Stimulated activated memory B cell treated with anti-CD40 and anti-IgM and Interleukin-4, amounts not matched to agents 10 μg/mL and 1 μg/mL and 100 μg/mL, for 72 hours (primary cell): ENCODE measurements around the gene AMZ1.
A peak's percentile ranks its signal among the peaks of the same experiment; 100 is the strongest.

ENCODE experiments used
- ATAC-seq: fragments of 150-1000 bp; cut with Tn5 transposase; 2 replicates; pipeline ENCODE4 v1.10.0; 2021
- H3K27ac Mint-ChIP-seq: one replicate; pipeline ENCODE4 v1.8.0; 2022; ENCODE audit warnings: mild to moderate bottlenecking, mixed read lengths
- H3K27me3 Mint-ChIP-seq: one replicate; pipeline ENCODE4 v1.8.0; 2022; ENCODE audit warnings: mixed read lengths
- H3K36me3 Mint-ChIP-seq: one replicate; pipeline ENCODE4 v1.8.0; 2022; ENCODE audit warnings: mixed read lengths
- H3K4me1 Mint-ChIP-seq: one replicate; pipeline ENCODE4 v1.8.0; 2022; ENCODE audit warnings: mixed read lengths
- H3K4me3 Mint-ChIP-seq: one replicate; pipeline ENCODE4 v1.8.0; 2022; ENCODE audit warnings: mild to moderate bottlenecking, moderate library complexity, mixed read lengths
- H3K9me3 Mint-ChIP-seq: one replicate; pipeline ENCODE4 v1.8.0; 2022; ENCODE audit warnings: mixed read lengths

AMZ1 gene

GRCh38 chr7:2702594-2702957 lies 14.6 kb downstream of the AMZ1 start:
- peaks cover 29% of the 10 kb centered on the region for H3K4me1 Mint-ChIP-seq
- H3K4me3 Mint-ChIP-seq: no peak overlapping the region
- H3K27ac Mint-ChIP-seq: no peak overlapping the region
- ATAC-seq: no peak
- peaks cover 17% of the 10 kb centered on the region for H3K27me3 Mint-ChIP-seq
- no peaks in the 10 kb centered on the region for H3K36me3 Mint-ChIP-seq
- H3K9me3 Mint-ChIP-seq: no peaks in the 10 kb centered on the region

DNA sequence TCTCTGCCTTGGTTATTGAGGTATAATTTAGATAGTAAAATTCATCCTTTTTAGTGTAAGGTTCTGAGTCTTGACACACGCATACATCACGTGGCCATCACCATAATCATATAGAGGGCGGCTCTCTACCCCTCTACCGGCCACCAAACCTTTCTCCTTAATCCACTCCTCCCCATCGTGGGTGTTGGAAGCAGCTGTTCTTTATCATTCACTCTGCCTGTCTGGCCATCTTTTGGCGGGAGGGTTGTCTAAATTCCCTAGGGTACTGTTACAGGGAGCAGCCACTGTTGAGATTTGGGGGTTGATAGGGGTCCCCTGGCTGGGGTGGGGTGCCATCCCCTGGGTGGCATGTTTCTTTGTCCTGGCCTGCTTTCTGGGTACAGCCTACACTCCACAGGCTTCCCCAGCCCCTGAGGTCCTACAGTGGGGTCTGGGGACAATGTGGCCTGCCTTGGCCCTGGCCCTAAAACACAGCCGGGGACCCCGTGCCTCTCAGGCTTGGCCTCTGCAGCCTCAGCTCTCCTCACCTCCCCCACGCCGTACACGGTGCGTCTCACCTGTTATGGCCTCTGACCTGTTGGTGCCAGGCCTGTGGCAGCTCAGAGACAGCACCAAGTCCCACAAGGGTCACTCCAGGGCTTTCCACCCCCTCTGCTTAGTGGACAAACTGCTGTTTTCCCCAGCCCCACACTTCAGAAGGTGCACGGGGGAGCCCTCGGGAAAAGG lies 17.5 kb downstream of the AMZ1 start:
- no peaks in the 10 kb centered on the region for H3K9me3 Mint-ChIP-seq
- peaks cover 5% of the 10 kb centered on the region for H3K27me3 Mint-ChIP-seq
- H3K27ac Mint-ChIP-seq: no peak overlapping the region

DNA sequence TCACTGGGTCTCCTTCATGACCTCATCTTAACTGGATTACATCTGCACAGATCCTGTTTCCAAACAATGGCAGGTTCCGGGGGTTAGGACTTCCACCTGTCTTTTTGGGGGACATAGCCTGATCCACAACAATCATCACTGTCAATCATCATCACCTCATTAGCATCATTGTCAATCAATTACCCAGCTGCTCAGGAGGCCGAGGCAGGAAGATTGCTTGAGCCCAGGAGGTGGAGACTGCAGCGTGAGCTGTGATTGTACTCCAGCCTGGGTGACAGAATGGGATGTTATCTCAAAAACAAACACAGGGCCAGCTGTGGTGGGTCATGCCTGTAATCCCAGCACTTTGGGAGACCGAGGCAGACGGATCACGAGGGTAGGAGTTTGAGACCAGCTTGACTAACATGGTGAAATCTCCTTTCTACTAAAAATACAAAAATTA lies 18.7 kb downstream of the AMZ1 start:
- H3K36me3 Mint-ChIP-seq: no peaks in the 10 kb centered on the region
- no peak overlapping the region for H3K27ac Mint-ChIP-seq
- H3K27me3 Mint-ChIP-seq: no peaks in the 10 kb centered on the region
- H3K4me3 Mint-ChIP-seq: no peak overlapping the region
- H3K9me3 Mint-ChIP-seq: no peaks in the 10 kb centered on the region
- peaks cover 32% of the 10 kb centered on the region for H3K4me1 Mint-ChIP-seq
- no peak for ATAC-seq

More for the DNA sequence above, 17.5 kb downstream of the AMZ1 start:
- Mint-ChIP-seq H3K36me3 (no peaks in the 10 kb centered on the region), H3K4me3 (no peak overlapping the region), H3K4me1 (peaks cover 24% of the 10 kb centered on the region)
- ATAC-seq: no peak

GRCh38 chr7:2707481-2707880 lies 19.5 kb downstream of the AMZ1 start:
- no peak for ATAC-seq
- Mint-ChIP-seq H3K4me1 (peaks cover 40% of the 10 kb centered on the region), H3K4me3 (no peak overlapping the region), H3K9me3 (no peaks in the 10 kb centered on the region), H3K27ac (peak overlapping the region; percentile 60), H3K27me3 (no peaks in the 10 kb centered on the region), H3K36me3 (peaks cover 6% of the 10 kb centered on the region)

- Mint-ChIP-seq H3K4me1 (peaks cover 42% of the 10 kb centered on the region), H3K9me3 (no peaks in the 10 kb centered on the region), H3K27ac (peak overlapping the region; percentile 60), H3K4me3 (no peak overlapping the region), H3K27me3 (no peaks in the 10 kb centered on the region), H3K36me3 (peaks cover 7% of the 10 kb centered on the region)
- no peak for ATAC-seq
These were observed 20.0 kb downstream of the AMZ1 start for GRCh38 chr7:2708041-2708440.

GRCh38 chr7:2708547-2709310 lies 20.7 kb downstream of the AMZ1 start:
- Mint-ChIP-seq H3K27ac (peak overlapping the region; percentile 96), H3K4me3 (peak overlapping the region; percentile 90), H3K36me3 (peaks cover 12% of the 10 kb centered on the region), H3K9me3 (no peaks in the 10 kb centered on the region), H3K27me3 (no peaks in the 10 kb centered on the region), H3K4me1 (peaks cover 45% of the 10 kb centered on the region)
- ATAC-seq: no peak

DNA sequence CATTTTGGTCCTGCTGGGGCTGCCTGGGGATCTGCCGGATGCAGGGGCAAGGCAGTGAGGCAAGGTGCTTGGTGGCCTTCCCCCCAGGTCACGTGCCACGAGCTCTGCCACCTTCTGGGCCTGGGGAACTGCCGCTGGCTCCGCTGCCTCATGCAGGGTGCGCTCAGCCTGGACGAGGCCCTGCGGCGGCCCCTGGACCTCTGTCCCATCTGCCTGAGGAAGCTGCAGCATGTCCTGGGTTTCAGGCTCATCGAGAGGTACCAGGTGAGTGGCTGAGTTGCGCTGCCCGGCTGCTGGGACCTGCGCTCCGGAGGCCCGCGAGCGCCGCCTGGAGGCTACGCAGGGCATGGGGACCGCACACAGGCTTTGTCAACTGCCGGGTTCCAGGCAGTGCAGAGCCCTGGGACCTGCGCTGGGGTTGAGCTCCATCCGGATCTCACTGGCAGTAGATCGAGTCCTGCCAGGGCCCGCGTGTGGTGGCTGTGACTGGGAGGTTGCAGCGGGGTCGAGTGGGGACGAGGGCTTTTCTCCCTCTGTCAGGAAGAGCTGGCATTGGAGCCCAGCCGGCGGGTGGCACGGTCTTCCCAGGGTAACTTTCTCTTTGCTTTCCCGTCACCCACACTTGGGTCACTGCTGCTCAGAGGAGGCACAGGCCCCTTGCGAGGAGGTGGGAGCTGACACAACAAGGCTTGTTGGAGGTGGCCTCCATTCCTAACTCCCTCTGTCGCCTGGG lies 21.7 kb downstream of the AMZ1 start:
- peaks cover 55% of the 10 kb centered on the region for H3K4me1 Mint-ChIP-seq

GRCh38 chr7:2710286-2710655 lies 22.3 kb downstream of the AMZ1 start:
- Mint-ChIP-seq H3K4me3 (peak overlapping the region; percentile 90), H3K27me3 (no peaks in the 10 kb centered on the region), H3K4me1 (peaks cover 61% of the 10 kb centered on the region), H3K36me3 (peaks cover 27% of the 10 kb centered on the region), H3K9me3 (no peaks in the 10 kb centered on the region), H3K27ac (peak overlapping the region; percentile 96)
- peak; percentile 86 for ATAC-seq

More for the DNA sequence above, 21.7 kb downstream of the AMZ1 start:
- Mint-ChIP-seq H3K36me3 (peaks cover 22% of the 10 kb centered on the region), H3K4me3 (peak overlapping the region; percentile 90), H3K27ac (peak overlapping the region; percentile 96), H3K27me3 (no peaks in the 10 kb centered on the region), H3K9me3 (no peaks in the 10 kb centered on the region)
- ATAC-seq: peak; percentile 90

GRCh38 chr7:2710901-2711551 lies 23.0 kb downstream of the AMZ1 start:
- ATAC-seq: peak; percentile 40
- H3K27me3 Mint-ChIP-seq: no peaks in the 10 kb centered on the region

GRCh38 chr7:2711895-2712675 lies 24.1 kb downstream of the AMZ1 start:
- H3K9me3 Mint-ChIP-seq: no peaks in the 10 kb centered on the region
- H3K27ac Mint-ChIP-seq: peak overlapping the region; percentile 96
- H3K27me3 Mint-ChIP-seq: no peaks in the 10 kb centered on the region
- peaks cover 79% of the 10 kb centered on the region for H3K4me1 Mint-ChIP-seq
- H3K36me3 Mint-ChIP-seq: peaks cover 37% of the 10 kb centered on the region
- H3K4me3 Mint-ChIP-seq: no peak overlapping the region
- no peak for ATAC-seq

More at GRCh38 chr7:2710901-2711551, 23.0 kb downstream of the AMZ1 start:
- peaks cover 68% of the 10 kb centered on the region for H3K4me1 Mint-ChIP-seq
- no peaks in the 10 kb centered on the region for H3K9me3 Mint-ChIP-seq
- peaks cover 30% of the 10 kb centered on the region for H3K36me3 Mint-ChIP-seq
- peak overlapping the region; percentile 96 for H3K27ac Mint-ChIP-seq
- H3K4me3 Mint-ChIP-seq: peak overlapping the region; percentile 90

DNA sequence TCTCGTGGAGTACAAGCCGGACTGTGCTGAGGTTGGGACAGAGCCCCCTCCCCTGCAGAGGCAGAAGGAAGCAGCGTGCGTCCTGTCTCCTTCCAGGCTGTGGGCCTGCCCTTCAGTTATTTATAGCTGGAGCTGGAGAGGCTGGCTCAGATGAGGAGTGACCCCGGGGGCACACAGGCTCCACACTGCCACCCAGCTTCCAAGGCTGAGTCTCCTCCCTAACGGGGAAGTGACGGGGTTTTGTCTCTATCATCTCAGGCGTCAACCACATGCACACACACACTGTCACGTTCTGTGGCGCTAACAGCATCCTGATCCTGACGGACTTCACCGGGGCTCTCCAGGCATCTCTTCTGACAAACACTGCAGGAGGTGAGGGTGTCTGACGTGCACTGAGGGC lies 25.4 kb downstream of the AMZ1 start:
- H3K36me3 Mint-ChIP-seq: peaks cover 50% of the 10 kb centered on the region
- H3K4me3 Mint-ChIP-seq: no peak overlapping the region
- H3K27me3 Mint-ChIP-seq: no peaks in the 10 kb centered on the region
- no peak for ATAC-seq
- H3K27ac Mint-ChIP-seq: peak overlapping the region; percentile 88
- no peaks in the 10 kb centered on the region for H3K9me3 Mint-ChIP-seq
- H3K4me1 Mint-ChIP-seq: peaks cover 92% of the 10 kb centered on the region

DNA sequence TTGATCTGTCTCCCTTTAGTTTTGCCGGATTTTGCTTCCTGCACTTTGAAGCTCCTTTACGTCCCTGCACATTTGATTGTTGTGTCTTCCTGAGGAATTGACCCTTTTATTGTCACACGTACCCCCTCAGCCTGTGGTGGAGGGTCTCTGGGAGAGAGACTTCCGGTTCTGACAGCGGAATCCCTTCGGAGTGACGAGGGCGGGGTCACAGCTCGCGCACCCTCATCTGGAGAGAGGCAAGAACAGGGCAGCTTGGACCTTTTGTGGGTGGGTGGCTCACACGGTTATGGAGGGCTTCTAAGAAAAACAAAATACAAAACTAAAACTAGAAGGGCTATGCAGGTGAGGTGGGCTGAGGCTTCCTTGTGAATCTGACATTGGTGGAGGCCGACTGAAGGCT lies 26.0 kb downstream of the AMZ1 start:
- ATAC-seq: no peak
- Mint-ChIP-seq H3K36me3 (peaks cover 55% of the 10 kb centered on the region), H3K9me3 (no peaks in the 10 kb centered on the region), H3K27ac (peak overlapping the region; percentile 88), H3K4me3 (no peak overlapping the region), H3K4me1 (peaks cover 93% of the 10 kb centered on the region), H3K27me3 (no peaks in the 10 kb centered on the region)

- Mint-ChIP-seq H3K36me3 (peaks cover 55% of the 10 kb centered on the region), H3K9me3 (no peaks in the 10 kb centered on the region), H3K27ac (peak overlapping the region; percentile 88), H3K4me3 (no peak overlapping the region), H3K27me3 (no peaks in the 10 kb centered on the region), H3K4me1 (peaks cover 88% of the 10 kb centered on the region)
- no peak for ATAC-seq
These were observed 26.6 kb downstream of the AMZ1 start for GRCh38 chr7:2714636-2715035.
